NCI-H1436 treated with DMSO at 0.1 percent for 48 hours (cell line): ENCODE data around the gene FARS2.
"Not testable (repeated sequence)": the region's sequence is repeated elsewhere in the genome, so short reads cannot be mapped to it uniquely, and the experiment has no call there.

Source experiments
- DNase-seq: peaks from one replicate; lab custom pipeline; 2025; lab: John Stamatoyannopoulos, UW

FARS2 gene

GRCh38 chr6:5697508-5697907 lies 436.2 kb downstream of the FARS2 start:
- DNase-seq, result no peak

GRCh38 chr6:5698318-5698717 lies 437.0 kb downstream of the FARS2 start:
- DNase-seq, result no peak

- DNase-seq, result not testable (repeated sequence)
Observed at GRCh38 chr6:5699064-5699463, 437.8 kb downstream of the FARS2 start.

GRCh38 chr6:5701174-5701573 lies 439.9 kb downstream of the FARS2 start:
- no peak for DNase-seq

DNA sequence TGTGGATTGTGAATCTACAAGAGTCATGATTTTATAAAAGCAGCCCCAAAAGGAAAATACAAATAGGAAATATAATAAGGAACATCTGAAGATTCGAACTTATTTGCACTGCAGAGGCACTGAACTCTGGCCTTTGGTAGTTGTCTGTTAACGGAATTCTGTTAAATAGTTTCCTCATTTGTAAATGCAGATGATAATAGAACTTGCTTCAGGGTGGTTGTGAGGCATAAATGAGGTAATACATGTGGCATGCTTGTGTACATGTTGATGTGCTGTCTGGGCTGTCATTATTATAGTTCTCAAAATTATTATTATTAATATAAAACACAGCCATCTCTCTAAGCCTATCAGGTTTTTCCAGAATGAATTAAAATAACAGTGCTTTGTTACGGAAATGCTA lies 443.4 kb downstream of the FARS2 start:
- DNase-seq, result no peak

DNA sequence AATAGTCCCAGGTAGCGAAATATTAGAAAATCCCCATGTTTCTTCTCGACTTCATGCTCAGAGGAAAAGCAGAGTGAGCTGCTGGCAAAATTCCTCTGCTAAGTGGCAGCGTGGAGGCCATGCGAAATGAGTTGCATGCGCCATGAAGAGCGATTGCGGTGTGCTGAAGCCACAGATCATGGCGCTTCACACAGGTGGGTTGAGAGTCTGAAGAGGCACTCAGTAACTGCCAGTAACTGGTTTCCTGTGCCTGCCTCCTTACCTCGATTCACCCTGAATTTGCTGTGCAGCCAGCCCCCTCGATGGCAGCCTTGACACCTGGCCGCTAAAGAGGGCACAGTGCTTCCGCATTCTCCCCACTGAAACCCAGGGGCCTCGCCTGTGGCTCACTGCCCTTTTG lies 443.9 kb downstream of the FARS2 start:
- DNase-seq, result no peak

- DNase-seq, result no peak
Observed at GRCh38 chr6:5706124-5707033, 445.1 kb downstream of the FARS2 start.

GRCh38 chr6:5707281-5708045 lies 446.1 kb downstream of the FARS2 start:
- no peak for DNase-seq

DNA sequence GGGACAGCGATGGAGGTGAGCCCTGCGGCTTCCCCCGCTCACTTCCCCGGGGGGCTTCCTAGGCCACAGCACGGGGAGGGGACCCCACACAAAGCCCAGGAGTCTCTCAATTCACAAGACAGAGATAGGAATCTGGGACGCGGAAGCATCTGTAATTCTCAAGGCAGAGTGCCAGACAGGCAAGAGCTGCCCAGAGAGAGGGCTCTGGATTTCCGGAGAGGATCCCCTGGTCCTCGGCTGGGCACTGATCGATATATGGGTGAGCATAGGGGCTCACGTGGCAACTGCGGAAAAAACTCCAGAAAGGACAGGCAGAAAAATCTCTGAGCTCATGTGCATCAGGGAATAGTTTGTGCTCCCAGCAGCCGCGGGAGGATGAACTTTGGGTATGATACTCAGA lies 449.2 kb downstream of the FARS2 start:
- no peak for DNase-seq

DNA sequence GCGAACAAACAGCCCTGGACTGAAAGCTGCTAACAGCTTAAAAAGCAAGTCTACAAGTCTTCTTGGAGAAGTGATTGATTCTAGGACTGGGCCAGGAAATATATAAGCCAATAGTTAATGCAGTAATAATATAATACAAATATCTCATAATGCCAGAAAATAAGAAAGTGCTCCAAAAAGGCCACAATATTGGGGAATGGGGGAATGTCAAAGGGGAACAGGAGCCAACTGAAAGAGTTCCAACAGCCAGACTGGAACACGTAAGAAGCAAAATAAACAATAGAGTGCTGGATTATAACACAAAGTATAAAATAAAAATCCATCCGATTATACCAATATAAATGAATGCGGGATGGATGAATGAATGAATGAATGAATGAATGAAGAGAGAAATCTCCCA lies 449.6 kb downstream of the FARS2 start:
- no peak for DNase-seq

GRCh38 chr6:5712349-5713215 lies 451.3 kb downstream of the FARS2 start:
- DNase-seq, result no peak

GRCh38 chr6:5713519-5713918 lies 452.2 kb downstream of the FARS2 start:
- no peak for DNase-seq

DNA sequence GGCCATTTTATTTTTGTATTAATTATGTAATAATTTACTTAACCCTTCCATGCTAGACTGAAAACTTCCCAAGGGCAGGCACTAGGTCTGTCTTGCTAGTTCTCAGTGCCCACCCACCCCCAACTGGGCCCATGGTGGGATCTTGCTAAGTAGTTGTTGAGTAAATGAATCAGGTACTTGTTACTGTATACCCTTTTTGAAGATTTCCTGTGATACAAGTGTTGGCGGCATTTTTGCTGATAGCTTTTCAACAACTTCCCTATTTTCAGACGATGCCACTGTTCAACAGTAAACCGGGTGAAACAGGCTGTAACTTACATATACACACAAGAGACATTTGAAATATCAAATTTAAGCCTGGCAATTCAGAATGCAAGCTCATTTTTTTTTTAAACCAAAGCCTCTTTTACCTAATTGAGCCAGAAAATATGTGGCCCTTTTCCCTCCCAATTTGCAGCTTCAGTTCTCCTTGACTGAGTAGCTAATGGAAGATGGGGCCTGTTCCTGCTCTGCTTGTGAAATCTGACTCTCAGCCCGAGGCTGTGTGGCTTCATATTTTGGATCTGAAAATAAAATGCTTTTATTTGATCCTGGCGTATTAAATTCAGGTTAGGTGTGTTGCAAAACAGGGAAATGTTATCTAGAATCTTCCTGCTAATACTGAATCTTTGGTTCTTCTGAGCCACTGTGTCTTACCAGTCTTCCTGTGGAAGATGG lies 457.1 kb downstream of the FARS2 start:
- no peak for DNase-seq

GRCh38 chr6:5723841-5724691 lies 462.8 kb downstream of the FARS2 start:
- DNase-seq, result no peak

DNA sequence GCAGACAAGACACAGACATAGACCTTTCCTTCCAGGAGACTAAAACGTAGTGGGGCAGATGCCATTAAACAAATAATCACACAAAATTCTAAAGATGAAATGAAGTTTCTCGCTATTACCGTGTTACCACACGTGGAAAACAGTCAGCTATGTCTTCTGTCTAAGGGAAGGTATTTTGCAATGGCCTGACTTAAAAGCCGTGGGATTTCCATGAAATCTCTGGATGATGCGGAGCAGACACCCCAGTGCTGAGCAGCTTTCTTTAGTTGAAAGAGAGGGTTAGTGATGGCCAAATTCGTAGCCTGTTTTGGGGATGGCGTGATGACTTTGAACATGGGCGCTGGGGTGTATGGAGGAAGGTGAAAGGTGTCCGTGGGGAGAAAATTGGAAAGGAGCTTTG lies 463.6 kb downstream of the FARS2 start:
- no peak for DNase-seq

DNA sequence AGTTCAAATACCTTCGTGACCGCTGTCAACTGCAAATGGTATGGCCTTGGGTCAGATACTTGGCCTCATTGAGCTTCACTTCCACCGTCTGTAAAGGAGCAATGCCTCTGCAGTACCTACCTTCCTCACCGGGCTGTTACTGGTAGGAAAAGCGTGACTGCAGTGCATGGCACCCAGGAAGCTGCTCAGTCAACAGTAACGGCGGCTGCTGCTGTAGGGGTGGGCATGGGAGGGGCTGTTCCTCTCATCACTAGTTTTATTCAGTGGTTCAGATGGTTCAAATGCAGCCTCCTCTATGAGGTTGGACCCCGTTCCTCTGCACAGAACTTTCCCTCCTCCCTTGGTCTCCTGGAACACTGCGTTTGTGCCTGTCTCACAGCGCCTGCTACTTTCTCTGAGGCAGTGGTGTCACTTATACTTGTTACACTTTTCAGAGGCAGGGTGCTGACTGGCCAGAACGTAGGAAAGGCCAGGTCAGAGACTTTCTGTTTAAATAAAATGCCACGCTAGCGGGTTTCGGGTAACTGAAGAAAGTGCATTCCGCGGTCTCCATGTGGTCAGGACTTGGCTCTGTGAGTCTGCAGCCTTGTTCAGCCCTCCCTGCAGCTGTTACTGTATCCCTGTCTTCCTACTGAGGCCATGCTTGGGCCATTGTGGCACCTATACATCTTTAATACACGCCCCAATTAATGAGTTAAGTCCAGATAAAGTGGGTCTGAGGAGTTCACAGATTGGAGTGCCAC lies 465.8 kb downstream of the FARS2 start:
- DNase-seq, result no peak

GRCh38 chr6:5728351-5729079 lies 467.2 kb downstream of the FARS2 start:
- DNase-seq, result no peak

- peak; percentile 60 for DNase-seq
Observed at GRCh38 chr6:5729080-5729434, 467.7 kb downstream of the FARS2 start.

GRCh38 chr6:5729813-5730517 lies 468.7 kb downstream of the FARS2 start:
- no peak for DNase-seq
